ENCODE measurements around the gene NKD2.

DNA sequence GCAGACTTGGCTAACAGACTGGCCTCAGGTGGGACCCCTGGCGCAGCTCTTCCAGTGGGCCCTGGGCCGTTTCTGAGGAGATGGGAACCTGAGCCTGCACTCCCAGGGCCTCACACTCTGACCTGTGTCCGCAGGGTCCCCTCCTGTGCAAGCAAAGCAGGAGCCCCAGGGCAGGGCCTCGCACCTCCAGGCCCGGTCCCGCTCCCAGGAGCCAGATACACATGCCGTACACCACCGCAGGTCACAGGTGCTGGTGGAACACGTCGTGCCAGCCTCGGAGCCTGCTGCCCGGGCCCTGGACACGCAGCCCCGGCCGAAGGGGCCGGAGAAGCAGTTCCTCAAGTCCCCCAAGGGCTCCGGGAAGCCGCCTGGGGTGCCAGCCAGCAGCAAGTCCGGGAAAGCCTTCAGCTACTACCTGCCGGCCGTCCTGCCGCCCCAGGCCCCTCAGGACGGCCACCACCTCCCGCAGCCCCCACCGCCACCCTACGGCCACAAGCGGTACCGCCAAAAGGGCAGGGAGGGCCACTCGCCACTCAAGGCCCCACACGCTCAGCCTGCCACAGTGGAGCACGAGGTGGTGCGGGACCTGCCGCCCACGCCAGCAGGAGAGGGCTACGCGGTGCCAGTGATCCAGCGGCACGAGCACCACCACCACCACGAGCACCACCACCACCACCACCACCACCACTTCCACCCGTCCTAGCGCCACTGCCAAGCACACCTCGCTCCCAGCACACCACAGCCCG, 29.2 kb downstream of the NKD2 start:
- no peak for TF ChIP-seq CTCF (IDR thresholded peaks at IDR 0.05)
- TF ChIP-seq POLR2A (IDR thresholded peaks at IDR 0.05), result no peak

Data from testis (tissue), 2 donors.